Choroid plexus epithelial cell (primary cell): ENCODE measurements around the gene CDH11.

Experiments used
- DNase-seq: peaks from one replicate; pipeline ENCODE4 v3.0.0-alpha.2; 2010; ENCODE audit warnings: low read depth
- H3K4me3 ChIP-seq: 2 replicates; pipeline ENCODE4 v1.5.1; 2011; ENCODE audit warnings: low read depth, mild to moderate bottlenecking, control low read depth, low read length, moderate library complexity
- TF ChIP-seq, protein P1 (sequence below): conservative IDR thresholded peaks from 2 replicates; pipeline ENCODE4 v1.5.1; 2011; ENCODE audit warnings: low read depth, mild to moderate bottlenecking, control low read depth, inconsistent platforms, low read length, moderate library complexity

Gene CDH11

DNA sequence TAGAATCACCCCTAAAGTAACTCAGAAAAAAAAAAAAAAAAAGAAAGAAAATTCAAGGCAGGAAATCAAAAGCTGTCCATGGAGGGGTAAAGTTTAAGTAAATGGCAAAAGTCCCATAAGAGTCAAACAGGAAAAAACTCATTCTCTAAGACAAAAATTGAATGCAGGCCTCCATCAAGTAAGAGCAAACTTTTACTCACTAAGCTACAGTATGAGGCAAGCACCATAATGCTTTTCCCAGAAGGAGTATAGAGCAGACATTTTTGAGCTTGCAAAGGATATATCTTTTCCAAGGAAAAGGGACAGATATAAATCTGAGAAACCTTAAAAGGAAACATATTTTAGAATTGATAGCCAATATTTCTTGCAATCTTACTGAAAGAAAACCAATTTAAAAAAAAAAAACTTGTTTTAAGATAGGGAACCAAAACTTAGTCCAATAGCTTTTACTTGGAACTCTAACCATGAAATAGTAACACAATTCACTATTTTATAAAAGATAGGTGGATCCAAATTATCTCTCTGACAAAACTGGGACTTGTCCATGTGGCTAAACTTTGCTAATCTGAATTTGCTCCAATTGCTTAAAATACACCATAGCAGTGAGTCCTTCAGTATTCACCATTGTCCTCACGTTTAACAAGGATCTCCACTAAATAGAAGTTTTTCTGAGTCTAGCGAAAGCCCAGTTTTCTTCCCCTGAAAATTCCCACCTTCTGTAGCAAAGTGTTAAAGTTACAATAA is 99.8 kb downstream of the CDH11 start:
- TF ChIP-seq, protein P1, sequence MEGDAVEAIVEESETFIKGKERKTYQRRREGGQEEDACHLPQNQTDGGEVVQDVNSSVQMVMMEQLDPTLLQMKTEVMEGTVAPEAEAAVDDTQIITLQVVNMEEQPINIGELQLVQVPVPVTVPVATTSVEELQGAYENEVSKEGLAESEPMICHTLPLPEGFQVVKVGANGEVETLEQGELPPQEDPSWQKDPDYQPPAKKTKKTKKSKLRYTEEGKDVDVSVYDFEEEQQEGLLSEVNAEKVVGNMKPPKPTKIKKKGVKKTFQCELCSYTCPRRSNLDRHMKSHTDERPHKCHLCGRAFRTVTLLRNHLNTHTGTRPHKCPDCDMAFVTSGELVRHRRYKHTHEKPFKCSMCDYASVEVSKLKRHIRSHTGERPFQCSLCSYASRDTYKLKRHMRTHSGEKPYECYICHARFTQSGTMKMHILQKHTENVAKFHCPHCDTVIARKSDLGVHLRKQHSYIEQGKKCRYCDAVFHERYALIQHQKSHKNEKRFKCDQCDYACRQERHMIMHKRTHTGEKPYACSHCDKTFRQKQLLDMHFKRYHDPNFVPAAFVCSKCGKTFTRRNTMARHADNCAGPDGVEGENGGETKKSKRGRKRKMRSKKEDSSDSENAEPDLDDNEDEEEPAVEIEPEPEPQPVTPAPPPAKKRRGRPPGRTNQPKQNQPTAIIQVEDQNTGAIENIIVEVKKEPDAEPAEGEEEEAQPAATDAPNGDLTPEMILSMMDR = no peak
- no peak for DNase-seq
- no peak overlapping the region for H3K4me3 ChIP-seq

DNA sequence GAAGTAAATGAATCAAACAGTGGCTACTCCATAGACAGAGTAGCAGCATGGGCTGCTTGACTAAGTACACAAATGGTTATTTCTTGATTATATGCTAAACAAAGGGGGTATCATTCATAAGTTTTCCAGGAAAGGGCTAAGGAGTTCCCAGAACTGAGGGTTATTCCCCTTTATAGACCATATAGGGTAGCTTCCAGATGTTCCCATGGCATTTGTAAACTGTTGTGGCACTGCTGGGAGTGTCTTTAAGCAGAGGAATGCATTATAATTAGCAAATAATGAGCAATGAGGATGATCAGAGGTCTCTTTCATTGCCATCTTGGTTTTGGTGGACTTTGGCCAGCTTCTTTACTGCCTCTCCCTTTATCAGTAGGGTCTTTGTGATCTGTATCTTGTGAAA is 105.1 kb downstream of the CDH11 start:
- DNase-seq = no peak
- TF ChIP-seq, protein P1 = no peak
- no peak overlapping the region for H3K4me3 ChIP-seq

DNA sequence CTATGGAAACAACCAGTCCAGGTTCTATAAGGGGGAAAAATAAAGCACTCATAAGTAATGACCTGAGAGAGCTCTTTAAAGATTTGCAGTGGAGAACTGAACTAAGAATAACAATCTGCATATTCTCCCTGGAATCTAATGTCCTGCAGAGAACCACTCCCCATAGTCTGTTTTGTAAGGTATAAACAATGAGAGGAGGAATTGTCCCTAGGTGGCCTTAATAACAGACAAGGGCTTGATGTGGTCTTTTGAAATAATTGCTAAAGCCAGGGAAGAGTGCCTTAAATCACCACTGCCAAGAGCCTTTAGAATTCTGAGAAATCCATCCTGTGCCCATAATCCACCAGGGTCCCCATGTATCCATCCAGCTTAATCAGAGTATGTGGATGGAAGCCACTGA is 106.3 kb downstream of the CDH11 start:
- H3K4me3 ChIP-seq = no peak overlapping the region
- no peak for DNase-seq
- TF ChIP-seq, protein P1 = no peak

DNA sequence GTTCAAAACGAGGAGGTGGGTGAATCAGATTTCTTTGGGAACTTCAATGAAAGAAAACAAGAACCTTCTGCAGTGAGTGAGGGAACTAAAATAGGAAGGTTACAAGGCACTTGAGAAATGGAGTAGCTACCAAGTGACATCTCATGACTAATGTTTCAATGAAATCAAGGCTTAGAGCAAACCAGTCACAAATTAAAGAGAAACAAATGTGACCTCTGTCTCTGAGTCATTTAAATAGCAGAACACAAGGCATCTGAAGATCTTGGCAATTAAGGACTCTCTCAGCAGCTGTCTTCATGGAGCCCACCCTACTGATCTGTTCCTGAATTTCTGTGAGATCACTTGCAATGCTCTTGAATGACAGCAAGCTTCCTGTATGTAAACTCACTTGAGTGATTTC is 109.5 kb downstream of the CDH11 start:
- H3K4me3 ChIP-seq = no peak overlapping the region

DNA sequence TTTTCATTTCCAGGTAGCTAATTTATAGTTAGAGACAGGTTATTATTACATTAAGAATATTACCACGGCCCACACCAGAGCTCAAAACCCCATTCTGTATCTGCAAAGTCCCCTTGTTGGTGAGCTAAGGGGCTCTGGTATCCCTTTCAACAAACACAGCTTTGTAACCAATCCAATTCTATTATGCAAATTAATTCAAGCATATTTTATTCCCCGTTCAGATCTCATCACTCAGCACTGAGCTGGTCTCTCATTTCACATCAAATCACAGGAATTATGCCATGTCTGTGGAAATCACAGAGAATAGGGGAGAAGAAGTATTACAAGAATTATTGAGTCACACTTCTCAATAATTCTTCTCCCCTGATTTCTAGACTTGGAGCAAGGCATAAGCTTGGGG is 111.7 kb downstream of the CDH11 start:
- no peak for DNase-seq
- TF ChIP-seq, protein P1 = no peak
- H3K4me3 ChIP-seq = no peak overlapping the region

More for the DNA sequence above, 109.5 kb downstream of the CDH11 start:
- no peak for DNase-seq
- TF ChIP-seq, protein P1 = no peak

DNA sequence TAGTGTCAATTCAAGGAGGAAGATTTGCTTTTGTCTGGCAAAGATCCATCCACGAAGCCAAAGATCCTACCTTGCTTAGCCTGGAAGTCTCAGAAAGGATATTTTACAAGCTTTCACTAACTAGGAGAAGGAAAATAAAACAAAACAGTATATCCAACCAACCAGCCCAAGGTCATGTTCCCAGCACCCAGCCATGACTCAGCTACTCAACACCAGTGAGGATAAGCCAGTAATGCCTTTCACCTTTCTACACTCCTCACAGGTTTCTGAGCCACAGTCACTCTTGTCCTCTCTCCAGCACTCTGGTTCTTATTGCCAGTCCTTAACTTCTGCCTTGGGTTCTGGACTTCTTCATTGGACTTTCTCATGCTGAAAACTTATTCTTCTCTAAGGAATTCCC is 116.2 kb downstream of the CDH11 start:
- DNase-seq = peak; percentile 63
- TF ChIP-seq, protein P1 = no peak
- H3K4me3 ChIP-seq = no peak overlapping the region

DNA sequence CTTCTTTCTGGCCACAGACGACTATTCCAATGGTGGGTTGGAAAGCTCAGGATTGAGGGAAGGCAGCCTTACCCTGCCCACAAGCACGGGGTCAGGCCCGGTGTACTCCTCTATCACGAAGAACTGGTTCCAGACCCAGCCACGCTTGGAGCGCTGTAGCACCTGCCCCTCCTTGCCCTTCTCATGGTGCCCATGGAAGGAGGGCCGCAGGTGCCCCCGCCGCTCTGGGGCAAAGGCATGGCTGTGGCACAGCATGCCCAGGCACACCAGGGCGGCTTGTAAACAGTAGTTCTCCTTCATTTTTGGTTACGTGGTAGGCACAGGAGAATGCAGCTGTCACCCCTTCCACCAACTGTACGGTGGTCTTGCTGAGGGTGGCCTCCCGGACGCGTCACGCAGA is 117.3 kb downstream of the CDH11 start:
- H3K4me3 ChIP-seq = no peak overlapping the region
- TF ChIP-seq, protein P1 = no peak
- DNase-seq = no peak
